HG02981 (cell line): Measurements from ENCODE around the gene ADAM10.
"Not testable (repeated sequence)": the region's sequence is repeated elsewhere in the genome, so short reads cannot be mapped to it uniquely, and the experiment has no call there.

ENCODE experiments used
- ATAC-seq: cut with Tn5 transposase; IDR thresholded peaks from one replicate; pipeline ENCODE4 v1.9.1; 2021; ENCODE audit warnings: mild to moderate bottlenecking, moderate library complexity; ENCODE audit not compliant: unreplicated experiment

Gene ADAM10, protein sequence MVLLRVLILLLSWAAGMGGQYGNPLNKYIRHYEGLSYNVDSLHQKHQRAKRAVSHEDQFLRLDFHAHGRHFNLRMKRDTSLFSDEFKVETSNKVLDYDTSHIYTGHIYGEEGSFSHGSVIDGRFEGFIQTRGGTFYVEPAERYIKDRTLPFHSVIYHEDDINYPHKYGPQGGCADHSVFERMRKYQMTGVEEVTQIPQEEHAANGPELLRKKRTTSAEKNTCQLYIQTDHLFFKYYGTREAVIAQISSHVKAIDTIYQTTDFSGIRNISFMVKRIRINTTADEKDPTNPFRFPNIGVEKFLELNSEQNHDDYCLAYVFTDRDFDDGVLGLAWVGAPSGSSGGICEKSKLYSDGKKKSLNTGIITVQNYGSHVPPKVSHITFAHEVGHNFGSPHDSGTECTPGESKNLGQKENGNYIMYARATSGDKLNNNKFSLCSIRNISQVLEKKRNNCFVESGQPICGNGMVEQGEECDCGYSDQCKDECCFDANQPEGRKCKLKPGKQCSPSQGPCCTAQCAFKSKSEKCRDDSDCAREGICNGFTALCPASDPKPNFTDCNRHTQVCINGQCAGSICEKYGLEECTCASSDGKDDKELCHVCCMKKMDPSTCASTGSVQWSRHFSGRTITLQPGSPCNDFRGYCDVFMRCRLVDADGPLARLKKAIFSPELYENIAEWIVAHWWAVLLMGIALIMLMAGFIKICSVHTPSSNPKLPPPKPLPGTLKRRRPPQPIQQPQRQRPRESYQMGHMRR

DNA sequence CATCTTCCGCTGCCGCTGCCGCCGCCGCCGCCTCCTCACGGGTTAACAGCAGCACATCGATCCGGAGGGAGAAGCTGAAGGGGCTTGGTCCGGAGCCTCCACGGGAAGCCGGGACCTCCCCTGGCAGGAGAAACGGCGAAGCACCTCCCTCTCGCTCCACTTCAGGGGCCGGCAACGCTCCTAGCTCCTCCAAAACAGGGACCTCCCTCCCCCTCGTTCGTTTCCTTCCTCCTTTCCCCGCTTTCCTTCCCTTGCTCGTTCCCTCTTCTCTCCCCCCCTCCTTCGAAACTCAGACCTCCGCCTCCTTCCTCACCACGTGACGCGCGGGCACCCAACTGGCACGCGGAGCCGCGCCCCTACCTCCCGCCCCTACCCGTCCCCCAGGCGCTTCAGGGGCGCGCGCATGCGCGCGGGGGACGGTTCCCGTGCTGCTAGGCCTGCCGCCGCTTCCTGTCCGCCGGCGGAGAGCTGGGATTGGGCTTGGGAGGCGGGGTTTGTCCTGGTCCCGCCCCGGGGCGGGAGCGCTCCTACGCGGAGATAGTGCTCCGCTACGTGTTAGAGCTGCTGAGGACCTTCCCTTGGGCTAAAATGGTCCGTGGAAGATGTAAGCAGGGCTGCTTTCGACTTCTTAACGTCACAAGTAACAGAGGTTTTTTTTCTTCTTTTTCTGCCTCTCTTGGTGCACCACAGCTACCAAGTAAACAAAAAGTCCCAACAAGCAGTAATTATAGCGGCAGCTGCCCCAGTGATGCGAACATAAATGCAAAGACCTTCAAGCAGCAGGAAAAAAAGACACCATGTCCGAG is at the start of gene ADAM10:
ADAM10 (minus strand) TSS at position 176 of the 806 bp plus-strand sequence; CDS start at position 3, 173 bp downstream.
- ATAC-seq: peak; percentile 87

DNA sequence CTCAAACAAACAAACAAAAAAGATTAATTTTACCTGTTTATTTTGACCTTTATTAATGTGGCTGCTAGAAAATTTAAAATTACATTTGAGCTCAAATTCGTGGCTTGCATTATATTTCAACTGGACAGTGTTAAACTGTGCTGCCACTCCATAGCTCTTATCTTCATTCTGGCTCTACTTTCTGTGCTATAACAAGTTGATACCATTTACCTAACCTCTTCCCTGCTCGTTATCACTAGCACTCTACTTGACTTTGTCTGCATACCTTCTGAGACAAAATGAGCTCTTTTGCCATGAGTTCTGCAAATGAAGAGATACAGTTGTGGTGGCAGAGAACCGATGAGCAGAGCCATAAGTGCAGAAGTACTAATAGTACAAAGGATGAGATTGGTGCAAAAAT is 48.0 kb upstream of the ADAM10 start:
- ATAC-seq: no peak

DNA sequence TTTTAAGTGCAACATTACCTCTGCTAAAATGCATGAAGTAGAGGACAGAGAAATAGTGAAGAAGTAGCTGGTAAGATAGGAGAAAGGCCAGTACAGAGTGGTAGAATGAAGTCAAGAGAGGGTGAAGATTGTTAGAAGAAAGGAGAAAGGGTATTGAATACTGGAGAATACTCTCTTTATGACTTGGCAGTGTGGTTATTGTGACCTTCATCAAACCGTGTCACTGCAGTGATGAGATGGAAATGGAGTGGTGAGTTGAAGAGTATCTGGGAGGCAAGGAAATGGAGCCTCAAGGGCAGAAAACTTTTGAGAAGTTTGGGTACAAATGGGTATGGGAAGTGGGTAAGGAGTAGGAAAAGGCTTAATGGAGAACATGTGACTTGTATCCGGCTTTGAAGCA is 46.3 kb upstream of the ADAM10 start:
- ATAC-seq: no peak

DNA sequence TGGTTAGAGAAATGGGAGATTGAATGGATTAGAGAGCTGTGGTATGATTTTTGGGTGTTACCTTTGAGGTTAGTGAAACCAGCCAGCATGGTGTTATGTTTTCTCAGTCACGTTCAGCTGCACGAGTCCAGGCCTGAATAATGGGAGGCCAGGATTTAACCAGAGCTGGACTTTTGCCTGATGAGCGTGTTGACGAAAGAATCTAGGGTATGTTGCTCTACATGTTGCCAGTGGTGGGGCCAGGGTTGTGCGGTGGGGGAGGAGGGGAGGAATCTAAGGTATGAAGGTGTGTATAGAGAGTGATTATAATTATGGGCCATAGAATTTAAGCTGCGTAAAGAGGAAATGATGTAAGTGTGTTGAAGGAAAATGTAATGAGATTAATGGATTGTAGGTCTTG is 44.4 kb upstream of the ADAM10 start:
- no peak for ATAC-seq

DNA sequence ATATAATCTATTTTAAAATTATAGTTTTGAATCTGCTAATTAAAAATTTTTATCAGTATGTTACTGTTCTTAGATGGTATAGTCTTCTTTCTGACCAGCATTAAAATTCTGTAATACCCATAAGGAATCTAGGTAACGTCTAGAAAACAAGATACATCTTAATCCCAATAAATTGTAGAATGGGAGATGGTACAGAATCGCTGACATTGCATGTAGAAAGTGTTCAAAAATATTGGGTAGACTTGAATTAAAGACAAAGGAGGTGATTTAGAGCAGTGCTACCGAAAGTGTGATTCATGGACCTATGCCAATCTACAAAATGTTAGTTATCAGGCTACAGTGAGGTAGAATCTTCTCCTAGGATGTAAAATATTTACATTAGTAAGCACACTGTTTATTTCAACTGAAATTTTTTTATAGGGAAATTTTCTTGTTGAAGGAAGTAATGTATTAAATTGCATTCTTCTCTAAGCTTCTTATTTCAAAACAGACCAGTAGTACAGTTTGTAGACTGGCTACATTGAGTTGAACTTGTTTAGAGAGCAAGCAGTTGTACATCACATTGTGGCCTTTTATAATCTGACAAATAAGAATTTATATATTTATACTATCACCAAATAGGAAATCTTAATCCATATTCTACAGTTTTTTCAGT is 38.7 kb upstream of the ADAM10 start:
- ATAC-seq: no peak

DNA sequence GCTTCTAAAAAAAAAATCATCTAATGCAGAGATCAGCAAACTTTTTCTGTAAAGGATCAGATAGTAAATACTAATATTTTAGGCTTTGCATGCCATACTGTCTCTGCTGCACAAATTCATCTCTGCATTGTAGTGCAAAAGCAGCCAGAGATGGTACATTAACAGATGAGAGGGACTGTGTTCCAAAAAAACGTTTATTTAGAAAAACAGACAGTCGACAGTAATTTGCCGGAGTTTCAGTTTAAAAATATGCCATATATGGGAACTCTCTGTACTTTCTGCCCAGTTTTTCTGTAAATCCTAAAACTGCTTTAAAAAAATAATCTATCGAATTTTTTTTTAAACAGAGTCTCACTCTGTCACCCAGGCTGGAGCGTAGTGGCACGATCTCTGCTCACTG is 35.8 kb upstream of the ADAM10 start:
- no peak for ATAC-seq

DNA sequence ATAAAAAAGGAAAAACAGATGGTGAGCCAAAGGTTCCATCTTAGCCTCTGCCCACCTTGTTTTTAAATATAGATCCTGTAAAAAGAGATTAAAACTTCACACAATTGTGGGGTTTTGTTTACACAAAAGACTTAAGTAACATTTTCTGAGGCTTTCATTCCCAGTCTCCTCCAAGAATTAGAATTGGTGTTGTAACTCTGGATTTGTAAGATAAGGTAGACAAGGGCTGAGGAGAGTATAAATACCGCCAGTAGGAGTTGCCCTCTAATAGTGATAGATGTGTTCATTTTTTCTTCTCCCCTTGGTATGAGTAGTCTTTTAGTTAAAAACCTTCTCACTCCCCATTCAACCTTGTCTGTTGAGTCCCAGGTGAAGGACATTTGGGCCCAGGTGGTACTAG is 30.0 kb upstream of the ADAM10 start:
- no peak for ATAC-seq

DNA sequence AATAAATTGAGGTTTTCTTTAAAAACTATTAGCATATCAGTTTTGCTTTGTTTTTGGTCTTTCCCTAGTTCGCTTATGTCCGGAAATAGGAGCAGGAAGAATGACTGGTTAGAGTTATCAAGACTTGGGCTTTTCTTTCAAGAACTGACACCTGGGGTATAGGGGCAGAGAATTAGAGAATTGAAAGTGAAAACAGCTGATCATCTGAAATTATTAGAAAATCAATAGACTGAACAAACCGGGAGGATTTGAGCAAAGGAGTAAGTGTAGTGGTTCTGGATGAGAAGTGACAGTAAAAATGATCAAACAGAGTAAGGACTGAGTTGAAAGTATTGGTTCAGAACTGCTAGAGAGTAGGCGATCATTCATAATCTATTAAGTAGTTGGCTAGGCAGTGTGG is 27.6 kb upstream of the ADAM10 start:
- ATAC-seq: no peak

DNA sequence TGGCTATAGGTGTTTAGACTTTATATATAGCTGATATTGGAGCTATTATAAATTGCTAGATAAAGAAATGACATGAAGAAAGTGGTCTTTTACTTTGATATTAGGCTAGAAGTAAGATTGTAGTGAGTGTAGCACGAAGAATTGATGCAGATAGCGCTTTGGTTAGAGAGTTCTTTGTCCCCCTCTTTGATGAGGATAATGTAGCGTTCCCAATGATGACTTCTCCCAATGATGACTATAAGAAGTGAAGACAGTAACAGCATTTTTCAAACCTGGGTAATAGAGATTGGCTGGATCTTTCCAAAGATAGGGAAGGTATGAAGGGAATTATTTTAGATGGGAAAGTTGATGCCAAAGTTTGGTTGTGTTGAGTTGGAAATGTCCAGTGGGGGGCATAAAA is 25.9 kb upstream of the ADAM10 start:
- ATAC-seq: no peak

DNA sequence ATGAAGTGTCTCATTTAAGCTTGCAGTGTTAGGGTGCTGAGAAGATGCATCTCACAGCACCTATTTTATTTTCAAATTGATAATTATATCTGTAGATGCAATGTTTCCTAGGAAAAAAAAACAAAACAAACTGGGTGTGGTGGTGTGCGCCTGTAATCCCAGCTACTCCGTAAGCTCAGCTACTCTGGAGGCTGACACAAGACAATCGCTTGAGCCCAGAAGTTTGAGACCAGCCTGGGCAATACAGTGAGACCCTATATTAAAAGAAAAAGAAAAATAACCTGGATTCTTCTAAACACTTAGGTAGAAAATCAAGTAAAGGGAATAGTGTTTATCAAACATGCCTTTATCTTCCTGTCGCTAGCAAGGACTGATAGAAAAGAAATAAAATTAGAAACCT is 23.5 kb upstream of the ADAM10 start:
- no peak for ATAC-seq

DNA sequence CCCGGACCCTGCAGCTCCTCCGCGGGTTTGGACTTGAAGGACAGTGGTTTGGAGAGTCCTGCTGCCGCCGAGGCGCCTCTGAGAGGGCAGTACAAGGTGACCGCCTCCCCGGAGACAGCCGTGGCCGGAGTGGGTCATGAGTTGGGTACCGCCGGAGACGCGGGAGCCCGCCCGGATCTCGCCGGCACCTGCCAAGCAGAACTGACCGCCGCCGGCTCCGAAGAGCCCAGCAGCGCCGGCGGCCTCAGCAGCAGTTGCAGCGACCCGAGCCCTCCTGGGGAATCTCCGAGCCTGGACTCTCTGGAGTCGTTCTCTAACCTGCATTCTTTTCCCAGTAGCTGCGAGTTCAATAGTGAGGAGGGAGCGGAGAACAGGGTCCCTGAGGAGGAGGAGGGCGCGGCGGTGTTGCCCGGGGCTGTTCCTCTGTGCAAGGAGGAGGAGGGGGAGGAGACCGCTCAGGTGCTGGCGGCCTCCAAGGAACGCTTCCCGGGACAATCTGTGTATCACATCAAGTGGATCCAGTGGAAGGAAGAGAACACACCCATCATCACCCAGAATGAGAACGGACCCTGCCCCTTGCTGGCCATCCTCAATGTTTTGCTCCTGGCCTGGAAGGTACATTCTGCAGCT is 22.2 kb upstream of the ADAM10 start:
- peak; percentile 3 for ATAC-seq

DNA sequence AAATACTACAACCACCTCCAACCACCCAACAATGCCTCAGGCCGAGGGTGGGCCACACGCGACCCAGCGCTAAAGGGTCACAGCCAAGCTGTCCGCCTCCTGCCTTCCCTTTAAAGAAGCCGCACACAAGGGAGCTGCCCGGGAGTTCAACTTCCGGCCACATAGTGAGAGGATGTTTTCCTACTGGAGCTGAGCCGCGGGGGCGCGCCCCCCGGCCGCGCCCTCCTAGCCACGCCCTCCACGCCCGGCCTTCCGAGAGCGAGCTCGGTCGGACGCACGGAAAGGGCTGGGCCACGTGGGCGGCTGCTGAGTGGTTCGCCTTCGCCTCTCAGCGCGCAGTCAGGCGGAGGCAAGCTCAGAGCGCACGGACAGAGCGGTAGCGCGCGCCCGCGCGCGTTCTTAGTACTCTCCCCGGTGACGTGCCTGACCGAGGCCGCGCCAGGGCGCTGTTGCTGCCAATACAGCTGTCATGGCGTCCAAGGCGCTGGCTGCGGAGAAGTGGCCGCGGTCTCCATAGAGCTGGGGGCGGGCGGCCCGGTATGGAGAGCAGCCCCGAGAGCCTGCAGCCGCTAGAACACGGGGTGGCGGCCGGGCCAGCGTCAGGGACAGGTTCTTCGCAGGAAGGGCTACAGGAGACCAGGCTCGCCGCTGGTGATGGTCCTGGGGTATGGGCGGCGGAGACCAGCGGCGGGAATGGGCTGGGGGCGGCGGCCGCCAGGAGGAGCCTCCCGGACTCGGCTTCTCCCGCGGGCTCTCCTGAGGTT is 21.5 kb upstream of the ADAM10 start, which contains the start of gene MINDY2:
MINDY2 (plus strand) TSS at position 446 of the 764 bp plus-strand sequence; CDS start at position 540, 94 bp downstream.
- ATAC-seq: peak; percentile 93

DNA sequence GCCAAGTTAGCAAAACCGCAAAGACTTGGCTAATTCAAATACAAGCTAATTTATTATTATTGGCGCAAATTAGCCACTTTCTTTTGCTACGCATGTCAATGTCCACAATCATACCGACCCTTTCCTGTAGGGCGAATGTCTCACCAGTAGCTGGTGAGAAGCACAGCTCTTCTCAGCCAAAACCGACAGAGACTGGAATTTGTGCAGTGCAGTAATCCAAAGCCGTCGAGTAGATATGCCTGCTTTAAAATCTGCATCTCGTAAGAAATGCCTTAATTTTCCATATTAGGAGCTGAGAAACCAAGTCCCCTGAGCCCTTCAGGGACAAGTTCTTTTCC is 21.0 kb upstream of the ADAM10 start:
- no peak for ATAC-seq

DNA sequence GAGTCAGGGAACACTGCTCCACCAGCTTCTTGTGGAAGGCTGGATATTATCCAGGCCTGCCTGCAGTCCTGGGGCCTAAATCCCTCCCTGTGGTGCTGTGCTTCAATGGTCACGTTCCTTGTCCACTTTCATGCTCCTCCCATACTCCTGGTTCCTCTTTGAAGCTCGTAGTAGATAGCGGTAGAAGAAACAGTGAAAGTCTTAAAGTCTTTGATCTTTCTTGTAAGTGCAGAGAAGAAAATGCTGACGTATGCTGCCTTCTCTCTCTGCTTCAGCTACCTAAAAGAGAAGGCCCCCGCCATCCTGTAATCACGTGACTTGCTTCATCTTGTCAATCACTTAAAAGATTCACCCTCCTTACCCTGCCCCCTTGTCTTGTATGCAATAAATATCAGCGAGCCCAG is 19.1 kb upstream of the ADAM10 start:
- ATAC-seq: not testable (repeated sequence)

DNA sequence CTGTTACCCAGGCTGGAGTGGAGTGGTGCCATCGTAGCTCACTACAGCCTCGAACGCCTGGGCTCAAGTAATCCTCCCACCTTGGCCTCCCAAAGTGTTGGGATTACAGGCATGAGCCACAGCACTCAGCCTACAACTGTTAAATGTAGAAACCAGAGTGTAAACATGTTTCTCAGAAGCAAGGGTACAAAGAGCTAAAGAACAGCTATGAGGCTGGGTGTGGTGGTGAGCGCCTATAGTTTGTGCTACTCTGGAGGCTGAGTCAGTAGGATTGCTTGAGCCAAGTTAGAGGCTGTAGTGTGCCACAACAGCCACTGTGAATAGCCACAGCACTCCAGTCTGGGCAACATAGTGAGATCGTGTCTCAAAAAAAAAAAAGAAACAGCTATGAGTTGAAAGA is 16.8 kb upstream of the ADAM10 start:
- ATAC-seq: no peak

DNA sequence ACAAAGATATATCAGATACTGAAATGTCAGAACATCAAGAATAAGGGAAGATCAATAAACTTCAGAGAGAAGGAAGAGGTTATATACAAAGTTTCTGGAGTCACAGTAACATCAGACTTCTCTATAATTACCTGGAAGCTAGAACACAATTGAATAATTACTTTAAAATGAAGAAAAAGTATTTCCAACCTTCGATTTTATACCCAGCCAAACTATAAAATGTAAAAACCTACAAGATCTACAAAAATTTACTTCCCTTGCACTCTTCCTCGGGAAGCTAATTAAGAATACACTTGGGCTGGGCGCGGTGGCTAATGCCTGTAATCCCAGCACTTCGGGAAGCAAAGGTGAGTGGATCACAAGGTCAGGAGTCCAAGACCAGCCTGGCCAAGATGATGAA is 15.0 kb upstream of the ADAM10 start:
- no peak for ATAC-seq

DNA sequence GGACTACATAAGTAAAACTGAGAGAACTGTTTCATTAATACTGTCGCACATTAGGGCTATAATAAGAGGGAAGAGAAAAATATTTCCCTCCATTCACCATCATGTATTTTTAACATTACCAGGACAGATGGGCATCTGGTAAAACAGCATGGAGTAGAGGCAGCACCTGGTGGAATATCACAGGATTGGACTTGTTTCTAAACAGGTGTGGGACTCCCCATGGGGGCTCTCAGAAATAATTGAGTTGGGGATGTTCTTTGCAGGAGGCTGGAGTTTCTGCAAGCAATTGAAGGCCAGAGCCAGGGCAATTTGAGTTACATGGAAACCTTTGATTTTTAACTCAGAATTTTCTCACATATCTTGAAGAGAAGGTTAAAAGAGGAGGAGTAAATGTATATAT is 13.2 kb upstream of the ADAM10 start:
- ATAC-seq: no peak

DNA sequence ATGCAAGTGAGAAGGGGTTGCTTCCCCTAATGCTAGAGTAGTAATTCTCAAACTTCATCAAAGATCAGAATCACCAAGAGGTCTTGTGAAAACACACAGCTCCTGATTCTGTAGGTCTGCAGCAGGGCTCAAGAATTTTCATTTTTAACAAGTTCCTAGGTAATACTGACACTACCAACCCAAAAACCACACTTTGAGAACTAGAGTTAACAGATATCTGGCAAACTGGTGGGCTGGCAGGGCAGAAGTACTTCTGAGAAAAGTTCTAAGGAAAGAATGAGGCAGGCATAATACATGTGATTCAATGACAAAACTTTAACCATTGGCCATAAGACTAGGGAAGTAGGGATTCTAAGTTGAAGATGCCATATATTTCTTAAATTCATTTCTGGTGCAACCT is 12.8 kb upstream of the ADAM10 start:
- ATAC-seq: no peak

DNA sequence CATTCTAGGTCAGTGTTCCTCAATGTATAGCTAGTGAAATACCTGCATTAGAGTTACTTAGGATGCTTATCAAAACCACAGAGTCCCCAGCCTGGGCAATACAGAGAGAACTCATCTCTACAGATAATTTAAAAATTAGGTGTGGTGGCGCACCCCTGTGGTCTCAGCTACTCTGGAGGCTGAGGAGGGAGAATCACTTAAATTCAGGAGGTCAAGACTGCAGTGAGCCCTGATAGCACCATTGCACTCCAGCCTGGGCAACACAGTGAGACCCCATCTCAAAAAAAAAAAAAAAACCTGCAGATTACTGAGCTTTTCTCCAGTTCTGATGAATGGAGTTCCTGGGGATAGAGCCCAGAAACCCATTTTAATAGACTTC is 11.5 kb upstream of the ADAM10 start:
- ATAC-seq: no peak
